ENCODE results near the gene PHGDH.

DNA sequence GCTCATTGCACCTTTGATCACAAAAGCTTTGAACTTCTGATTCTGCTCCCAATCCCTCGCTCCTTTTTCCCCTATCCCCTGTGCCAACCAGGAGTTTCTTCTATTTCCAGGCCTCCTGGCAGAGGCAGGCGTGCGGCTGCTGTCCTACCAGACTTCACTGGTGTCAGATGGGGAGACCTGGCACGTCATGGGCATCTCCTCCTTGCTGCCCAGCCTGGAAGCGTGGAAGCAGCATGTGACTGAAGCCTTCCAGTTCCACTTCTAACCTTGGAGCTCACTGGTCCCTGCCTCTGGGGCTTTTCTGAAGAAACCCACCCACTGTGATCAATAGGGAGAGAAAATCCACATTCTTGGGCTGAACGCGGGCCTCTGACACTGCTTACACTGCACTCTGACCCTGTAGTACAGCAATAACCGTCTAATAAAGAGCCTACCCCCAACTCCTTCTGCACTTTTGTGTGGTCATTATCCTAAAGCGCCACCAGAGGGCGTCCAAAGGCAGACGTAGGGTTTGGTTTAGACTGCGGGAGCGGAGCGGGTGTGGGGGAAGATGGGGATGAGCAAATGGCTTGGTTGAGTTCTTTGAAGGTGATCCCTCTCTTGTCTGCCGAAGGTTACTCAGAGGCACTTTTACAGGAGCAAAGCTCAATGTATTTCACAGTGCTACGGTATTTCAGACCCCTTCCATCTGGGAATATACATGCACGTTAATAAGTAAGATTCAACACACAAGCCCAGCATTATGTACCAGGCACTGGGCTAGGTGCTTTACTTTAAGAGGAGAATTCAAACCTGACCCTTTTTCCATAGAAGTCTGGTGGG is 32.3 kb downstream of the PHGDH start:
- TF ChIP-seq POLR2A (IDR thresholded peaks at IDR 0.05): no peak
- TF ChIP-seq, protein P1, sequence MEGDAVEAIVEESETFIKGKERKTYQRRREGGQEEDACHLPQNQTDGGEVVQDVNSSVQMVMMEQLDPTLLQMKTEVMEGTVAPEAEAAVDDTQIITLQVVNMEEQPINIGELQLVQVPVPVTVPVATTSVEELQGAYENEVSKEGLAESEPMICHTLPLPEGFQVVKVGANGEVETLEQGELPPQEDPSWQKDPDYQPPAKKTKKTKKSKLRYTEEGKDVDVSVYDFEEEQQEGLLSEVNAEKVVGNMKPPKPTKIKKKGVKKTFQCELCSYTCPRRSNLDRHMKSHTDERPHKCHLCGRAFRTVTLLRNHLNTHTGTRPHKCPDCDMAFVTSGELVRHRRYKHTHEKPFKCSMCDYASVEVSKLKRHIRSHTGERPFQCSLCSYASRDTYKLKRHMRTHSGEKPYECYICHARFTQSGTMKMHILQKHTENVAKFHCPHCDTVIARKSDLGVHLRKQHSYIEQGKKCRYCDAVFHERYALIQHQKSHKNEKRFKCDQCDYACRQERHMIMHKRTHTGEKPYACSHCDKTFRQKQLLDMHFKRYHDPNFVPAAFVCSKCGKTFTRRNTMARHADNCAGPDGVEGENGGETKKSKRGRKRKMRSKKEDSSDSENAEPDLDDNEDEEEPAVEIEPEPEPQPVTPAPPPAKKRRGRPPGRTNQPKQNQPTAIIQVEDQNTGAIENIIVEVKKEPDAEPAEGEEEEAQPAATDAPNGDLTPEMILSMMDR (IDR thresholded peaks at IDR 0.05): peak; percentile 26 to 76 (median 50)
